Ishikawa (cell line): ENCODE data around the gene PTRHD1.

Experiments used
- CEBPB ChIP-seq: IDR thresholded peaks from 2 replicates; pipeline ENCODE4 v1.6.1; 2012
- EP300 ChIP-seq: IDR thresholded peaks from 2 replicates; pipeline ENCODE4 v1.6.1; 2012; ENCODE audit warnings: borderline replicate concordance
- RAD21 ChIP-seq: IDR thresholded peaks from 2 replicates; pipeline ENCODE4 v1.6.1; 2012; ENCODE audit warnings: low read depth
- TAF1 ChIP-seq: IDR thresholded peaks from 2 replicates; pipeline ENCODE4 v1.6.1; 2012; ENCODE audit warnings: low read depth, mild to moderate bottlenecking
- TCF12 ChIP-seq: IDR thresholded peaks from 2 replicates; pipeline ENCODE4 v1.6.1; 2012; ENCODE audit warnings: low read depth
- TEAD4 ChIP-seq: IDR thresholded peaks from 2 replicates; pipeline ENCODE4 v1.6.1; 2012
- TF ChIP-seq, protein P1 (sequence below): IDR thresholded peaks from 2 replicates; pipeline ENCODE4 v1.6.1; 2012

DNA sequence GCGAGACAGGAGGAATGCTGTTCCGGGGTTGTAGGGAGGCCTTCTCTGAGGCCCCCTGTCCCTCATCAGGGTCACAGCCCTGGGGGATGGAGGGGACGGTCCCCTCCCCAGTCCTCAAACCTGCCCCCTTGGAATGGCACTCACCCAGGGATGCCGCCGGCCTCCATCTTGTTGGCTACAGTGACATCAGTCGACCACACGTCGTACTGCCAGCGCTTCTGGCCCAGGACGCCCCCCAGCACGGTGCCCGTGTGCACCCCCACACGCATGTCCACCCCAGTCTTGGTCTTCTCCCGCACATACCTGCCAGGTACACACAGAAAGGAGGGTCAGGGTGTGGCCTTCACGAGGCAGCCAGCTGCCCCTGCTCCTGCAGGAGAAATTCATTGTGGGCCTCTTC lies 46.5 kb upstream of the PTRHD1 start:
- TF ChIP-seq TCF12 (no peak), RAD21 (no peak), TEAD4 (no peak), CEBPB (no peak), EP300 (no peak), TAF1 (no peak)
- TF ChIP-seq, protein P1, sequence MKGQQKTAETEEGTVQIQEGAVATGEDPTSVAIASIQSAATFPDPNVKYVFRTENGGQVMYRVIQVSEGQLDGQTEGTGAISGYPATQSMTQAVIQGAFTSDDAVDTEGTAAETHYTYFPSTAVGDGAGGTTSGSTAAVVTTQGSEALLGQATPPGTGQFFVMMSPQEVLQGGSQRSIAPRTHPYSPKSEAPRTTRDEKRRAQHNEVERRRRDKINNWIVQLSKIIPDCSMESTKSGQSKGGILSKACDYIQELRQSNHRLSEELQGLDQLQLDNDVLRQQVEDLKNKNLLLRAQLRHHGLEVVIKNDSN, result no peak
